Cardiac fibroblast (primary cell): ENCODE results near the gene KRTAP16-1.
"Not testable (repeated sequence)": the region's sequence is repeated elsewhere in the genome, so short reads cannot be mapped to it uniquely, and the experiment has no call there.

Experiments
- DNase-seq, 2 donors: peaks; one replicate each; pipeline versions ENCODE4 v3.0.0 to v3.0.0-alpha.2; 2010; ENCODE audit warnings: low read depth in 2 of 2
- H3K4me3 ChIP-seq, 2 donors: replicated peaks in 1 of 2; 1 replicate in 1 of 2; 2 replicates in 1 of 2; pipeline ENCODE4 v1.5.1; 2011; ENCODE audit warnings: low read depth in 2 of 2, low read length in 2 of 2, mild to moderate bottlenecking in 2 of 2, moderate library complexity in 1 of 2
- TF ChIP-seq, protein P1 (sequence below): IDR thresholded peaks from one replicate; pipeline ENCODE4 v1.5.1; 2011; ENCODE audit warnings: low read depth, mild to moderate bottlenecking, low read length, inconsistent platforms

KRTAP16-1 gene, protein sequence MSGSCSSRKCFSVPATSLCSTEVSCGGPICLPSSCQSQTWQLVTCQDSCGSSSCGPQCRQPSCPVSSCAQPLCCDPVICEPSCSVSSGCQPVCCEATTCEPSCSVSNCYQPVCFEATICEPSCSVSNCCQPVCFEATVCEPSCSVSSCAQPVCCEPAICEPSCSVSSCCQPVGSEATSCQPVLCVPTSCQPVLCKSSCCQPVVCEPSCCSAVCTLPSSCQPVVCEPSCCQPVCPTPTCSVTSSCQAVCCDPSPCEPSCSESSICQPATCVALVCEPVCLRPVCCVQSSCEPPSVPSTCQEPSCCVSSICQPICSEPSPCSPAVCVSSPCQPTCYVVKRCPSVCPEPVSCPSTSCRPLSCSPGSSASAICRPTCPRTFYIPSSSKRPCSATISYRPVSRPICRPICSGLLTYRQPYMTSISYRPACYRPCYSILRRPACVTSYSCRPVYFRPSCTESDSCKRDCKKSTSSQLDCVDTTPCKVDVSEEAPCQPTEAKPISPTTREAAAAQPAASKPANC

DNA sequence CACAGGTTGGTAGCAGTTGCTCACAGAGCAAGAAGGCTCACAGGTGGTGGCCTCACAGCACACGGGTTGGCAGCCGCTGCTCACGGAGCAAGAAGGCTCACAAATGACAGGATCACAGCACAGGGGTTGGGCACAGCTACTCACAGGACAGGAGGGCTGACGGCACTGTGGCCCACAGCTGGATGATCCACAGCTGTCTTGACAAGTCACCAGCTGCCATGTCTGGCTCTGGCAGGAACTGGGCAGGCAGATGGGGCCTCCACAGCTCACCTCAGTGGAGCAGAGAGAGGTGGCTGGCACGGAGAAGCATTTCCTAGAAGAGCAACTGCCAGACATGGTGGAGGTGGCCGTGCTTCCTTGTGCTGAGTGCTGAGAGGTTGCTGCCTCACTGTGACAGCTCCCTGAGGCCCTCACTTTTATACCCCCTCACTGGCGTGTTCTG, at the start of gene KRTAP16-1:
Gene KRTAP16-1, minus strand, starts transcription at position 392 of the 442 bp plus-strand sequence. Its CDS starts 56 bp downstream, at position 336.
- DNase-seq, result no peak
- H3K4me3 ChIP-seq, result no peak within 1 kb of the TSS
- TF ChIP-seq, protein P1, sequence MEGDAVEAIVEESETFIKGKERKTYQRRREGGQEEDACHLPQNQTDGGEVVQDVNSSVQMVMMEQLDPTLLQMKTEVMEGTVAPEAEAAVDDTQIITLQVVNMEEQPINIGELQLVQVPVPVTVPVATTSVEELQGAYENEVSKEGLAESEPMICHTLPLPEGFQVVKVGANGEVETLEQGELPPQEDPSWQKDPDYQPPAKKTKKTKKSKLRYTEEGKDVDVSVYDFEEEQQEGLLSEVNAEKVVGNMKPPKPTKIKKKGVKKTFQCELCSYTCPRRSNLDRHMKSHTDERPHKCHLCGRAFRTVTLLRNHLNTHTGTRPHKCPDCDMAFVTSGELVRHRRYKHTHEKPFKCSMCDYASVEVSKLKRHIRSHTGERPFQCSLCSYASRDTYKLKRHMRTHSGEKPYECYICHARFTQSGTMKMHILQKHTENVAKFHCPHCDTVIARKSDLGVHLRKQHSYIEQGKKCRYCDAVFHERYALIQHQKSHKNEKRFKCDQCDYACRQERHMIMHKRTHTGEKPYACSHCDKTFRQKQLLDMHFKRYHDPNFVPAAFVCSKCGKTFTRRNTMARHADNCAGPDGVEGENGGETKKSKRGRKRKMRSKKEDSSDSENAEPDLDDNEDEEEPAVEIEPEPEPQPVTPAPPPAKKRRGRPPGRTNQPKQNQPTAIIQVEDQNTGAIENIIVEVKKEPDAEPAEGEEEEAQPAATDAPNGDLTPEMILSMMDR, result no peak

DNA sequence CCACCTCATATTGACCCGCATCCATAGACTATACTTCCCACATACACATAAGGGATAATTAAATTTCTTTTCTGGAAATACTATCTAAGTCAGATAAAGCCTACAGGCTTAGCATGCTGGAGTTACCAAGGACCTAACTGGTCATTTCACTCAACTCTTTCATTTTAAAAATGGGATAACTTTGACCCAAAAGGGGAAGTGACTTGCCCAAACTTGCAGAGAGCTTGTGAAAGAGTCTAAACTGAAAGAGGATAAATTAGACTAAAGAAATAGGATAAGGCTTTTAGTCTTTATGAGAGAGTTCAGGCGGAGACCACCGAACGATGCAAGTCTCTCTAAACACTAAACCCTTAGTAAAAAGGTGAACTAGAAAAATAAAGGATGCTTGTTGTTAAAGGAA, 45.4 kb upstream of the KRTAP16-1 start:
- DNase-seq, result no peak
- H3K4me3 ChIP-seq, result no peak overlapping the region
- TF ChIP-seq, protein P1, result no peak

DNA sequence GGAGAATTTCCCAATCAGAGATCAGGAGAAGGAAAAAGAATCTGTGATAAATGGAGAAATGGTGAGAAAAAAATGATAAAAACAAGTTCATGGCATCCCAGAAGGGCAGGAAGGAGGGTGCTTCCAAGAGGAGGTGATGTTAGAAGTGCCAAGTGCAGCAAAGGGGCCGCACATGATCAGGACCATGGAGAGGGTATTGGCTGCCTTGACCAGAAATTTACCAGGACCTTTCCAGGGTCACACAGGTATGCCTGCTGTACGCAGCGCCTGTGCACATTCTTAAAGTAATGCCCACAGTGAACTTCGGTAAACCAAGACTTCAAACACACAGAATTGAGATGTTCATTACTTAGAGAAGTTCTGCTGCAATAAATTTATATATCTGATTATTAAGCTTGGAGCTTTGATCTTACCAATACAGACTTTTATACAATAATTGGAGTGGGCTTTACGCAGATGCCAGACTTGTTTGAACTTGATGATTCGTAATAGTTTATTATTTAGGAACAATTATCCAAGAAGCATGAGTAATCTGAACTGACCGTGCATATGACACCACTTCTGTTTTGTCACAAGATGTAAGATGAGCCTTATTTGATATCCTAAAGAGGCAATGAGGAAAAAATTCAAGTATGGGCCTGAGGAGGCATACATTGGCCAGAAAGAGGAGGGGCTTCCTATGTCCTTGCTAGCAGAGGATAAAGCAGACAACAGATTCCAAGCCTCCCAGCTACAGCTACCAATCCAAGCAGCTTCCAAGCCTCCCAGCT, 43.7 kb upstream of the KRTAP16-1 start:
- H3K4me3 ChIP-seq, result no peak overlapping the region
- TF ChIP-seq, protein P1, result no peak
- no peak for DNase-seq

DNA sequence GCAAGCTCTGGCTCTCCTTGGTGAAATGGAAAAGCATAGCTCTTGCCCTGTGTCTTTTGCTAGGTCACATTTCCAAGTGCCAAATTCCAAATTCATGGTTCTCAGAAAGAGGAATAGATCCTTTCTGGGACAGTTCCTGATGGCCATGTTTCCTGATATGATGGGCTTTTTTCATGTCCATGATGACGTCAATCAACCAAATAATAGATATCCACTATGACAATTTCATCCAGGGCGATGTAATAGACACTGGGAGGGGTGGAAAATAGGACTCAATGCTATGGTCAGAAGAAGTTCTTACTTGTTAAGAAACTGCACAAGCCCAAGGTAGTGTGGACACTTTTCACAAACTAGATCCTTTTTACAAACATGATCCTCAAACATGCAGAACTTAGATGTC, 42.1 kb upstream of the KRTAP16-1 start:
- TF ChIP-seq, protein P1, result no peak
- no peak for DNase-seq
- H3K4me3 ChIP-seq, result no peak overlapping the region

DNA sequence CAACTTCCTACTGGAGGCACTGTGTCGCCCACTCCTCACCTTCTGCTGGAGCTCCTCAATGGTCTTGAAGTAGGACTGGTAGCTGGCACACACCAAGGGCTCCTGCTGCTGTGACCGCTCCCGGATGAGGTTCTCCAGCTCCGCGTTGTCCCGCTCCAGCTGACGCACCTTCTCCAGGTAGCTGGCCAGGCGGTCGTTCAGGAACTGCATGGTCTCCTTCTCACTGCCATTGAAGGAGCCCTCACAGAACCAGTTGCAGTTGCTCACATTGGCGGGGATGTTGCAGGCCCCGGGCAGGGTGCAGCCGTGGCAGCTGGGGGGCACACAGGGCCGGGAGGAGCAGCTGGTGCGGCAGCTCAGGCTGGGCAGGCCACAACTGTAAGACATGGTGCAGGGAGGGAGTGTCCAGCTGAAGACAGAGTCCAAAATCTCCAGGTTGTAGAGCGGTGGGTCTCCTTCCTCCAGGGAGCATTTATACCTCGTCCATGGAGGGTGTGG, 41.3 kb upstream of the KRTAP16-1 start, which contains the start of gene KRT33A:
Gene KRT33A, minus strand, starts transcription at position 448 of the 498 bp plus-strand sequence. Its CDS starts 61 bp downstream, at position 387.
- not testable (repeated sequence) for H3K4me3 ChIP-seq

DNA sequence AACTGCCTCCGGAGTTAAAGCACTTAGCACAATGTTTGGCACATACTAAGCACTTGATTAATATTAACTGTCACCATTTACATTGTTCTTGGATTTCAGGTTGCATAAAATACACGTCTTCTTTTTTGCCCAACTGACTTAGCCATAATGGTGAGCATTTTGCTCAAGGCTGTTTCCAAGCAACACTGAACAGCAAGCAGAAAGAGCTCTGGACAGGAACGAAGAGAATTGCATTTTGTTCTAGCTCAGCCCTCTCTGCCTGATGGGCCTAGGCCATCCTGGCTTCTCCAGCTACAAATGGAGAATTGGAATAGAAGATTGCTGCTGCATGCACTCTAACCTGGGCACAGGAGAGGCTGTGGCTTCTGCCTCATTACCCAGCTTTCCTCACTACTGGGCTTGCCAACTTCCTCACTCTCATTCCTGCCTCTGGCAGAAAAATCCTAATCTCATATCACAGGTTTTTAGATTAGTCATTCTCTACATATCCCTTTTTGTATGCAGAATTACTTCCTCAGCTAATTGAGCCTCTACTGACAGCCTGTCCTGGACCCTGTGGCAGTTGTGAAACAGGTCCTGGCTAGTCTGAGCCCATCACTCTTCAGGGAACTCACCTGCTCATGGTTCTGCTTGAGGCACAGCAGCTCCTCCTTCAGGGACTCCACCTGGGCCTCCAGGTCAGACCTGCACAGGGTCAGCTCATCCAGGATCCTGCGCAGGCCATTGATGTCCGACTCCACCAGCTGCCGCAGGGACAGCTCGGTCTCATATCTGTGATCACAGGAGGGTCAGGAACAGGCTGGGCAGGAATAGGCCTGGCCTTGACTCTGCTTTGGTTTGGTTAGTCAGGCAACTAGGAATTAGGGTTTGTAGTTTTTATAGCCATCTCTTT, 39.0 kb upstream of the KRTAP16-1 start:
- no peak overlapping the region for H3K4me3 ChIP-seq
- TF ChIP-seq, protein P1, result no peak
- no peak for DNase-seq

More for the DNA sequence above, 41.3 kb upstream of the KRTAP16-1 start, which contains the start of gene KRT33A:
- DNase-seq, result not testable (repeated sequence)

DNA sequence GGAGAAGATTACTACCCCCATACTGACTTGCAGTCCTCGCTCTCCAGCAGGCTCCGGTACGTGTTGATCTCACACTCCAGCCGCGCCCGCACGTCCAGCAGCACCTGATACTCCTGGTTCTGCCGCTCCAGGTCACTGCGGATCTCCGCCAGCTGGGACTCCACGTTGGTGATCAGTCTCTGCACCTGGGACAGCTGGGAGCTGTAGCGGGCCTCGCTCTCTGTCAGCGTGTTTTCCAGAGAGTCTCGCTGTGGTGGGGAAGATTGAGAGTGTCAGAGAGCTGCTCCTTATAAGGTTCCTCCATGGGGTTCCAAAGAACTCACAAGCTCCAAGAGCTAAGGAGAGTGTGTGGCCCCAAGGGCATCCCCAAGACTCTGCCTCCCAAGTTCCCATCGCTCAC, 37.3 kb upstream of the KRTAP16-1 start:
- H3K4me3 ChIP-seq, DNase-seq: not testable (repeated sequence)
